ENCODE measurements around the gene DRICH1.
A peak's percentile ranks its signal among the peaks of the same experiment; 100 is the strongest.
"Not testable (repeated sequence)": the region's sequence is repeated elsewhere in the genome, so short reads cannot be mapped to it uniquely, and the experiment has no call there.

The DRICH1 gene

GRCh38 chr22:23598805-23599518 lies 33.2 kb downstream of the DRICH1 start:
- DNase-seq (ENCODE audit: low read depth in 2 of 2): no peak

DNA sequence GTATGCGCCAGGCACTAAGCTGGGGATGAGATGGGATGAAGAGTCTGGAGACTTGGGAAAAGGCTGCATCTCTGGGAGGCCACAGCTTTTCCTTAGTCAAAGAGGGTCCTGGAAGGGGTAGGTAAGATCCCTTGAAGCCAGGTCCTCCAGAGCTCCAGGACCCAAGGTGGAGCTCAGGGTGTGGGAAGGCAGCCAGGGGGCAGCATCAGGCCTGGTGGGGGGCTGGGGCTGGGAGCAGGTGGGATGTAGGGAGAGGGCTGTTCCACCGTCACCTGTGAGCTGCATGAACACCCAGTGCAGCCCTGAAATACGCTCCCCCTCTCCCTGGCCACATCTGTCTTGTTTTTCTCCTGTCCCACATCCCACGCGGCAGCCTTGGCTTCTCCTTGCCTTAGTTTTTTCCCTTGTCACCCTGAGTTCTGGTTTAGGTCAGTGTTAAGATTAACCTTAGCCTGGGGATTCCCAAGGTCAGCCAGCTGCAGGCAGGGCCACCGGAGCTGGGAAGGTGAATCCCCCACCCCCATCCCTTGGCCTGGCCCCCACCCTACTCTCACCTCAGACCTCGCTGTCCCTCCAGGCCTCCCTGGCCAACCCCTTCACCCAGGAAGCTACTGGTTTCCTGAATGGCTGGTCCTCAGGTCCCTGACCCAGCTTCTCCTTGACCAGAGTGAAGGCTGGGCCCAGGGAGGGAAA lies 34.4 kb downstream of the DRICH1 start:
- not testable (repeated sequence) for DNase-seq (ENCODE audit: low read depth in 2 of 2)

DNA sequence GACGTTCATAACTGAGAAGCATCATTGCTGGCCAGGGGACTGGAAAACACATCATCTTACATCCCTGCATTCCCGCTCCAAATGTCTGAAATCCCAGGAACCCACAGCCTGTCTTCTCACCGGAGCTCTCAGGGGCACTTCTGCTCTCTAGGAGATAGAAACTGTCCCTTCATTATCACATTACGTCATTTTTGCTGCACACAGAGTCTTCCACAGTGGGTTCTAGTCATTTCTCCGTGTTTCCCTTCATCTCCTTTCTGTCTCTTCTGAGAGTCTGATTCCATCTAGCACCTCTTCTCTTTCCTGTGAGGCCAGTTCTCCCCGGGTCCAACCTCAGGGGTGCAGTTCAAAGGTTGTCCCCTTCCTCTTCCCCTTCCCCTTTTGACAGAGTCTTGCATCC lies 36.2 kb downstream of the DRICH1 start:
- DNase-seq (ENCODE audit: low read depth in 2 of 2): not testable (repeated sequence)

DNA sequence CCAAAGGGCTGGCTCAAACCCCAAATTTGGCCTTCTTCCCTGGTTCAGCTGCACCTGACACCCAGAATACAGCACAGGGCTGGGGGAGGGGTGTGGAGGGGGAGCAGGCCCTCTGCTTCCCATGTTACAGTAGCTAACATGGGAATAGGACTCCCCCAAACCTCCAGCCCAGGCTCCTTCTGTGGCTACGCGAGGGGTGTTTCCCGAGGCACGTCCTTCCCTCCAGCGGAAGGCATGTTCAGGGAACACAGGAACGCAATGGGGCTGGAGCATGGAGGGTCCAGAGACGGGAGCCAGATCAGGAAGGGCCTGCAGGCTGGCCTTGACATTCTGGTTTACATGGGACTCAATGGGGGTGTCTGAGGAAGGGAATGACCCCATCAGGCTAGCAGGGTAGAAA lies 40.3 kb downstream of the DRICH1 start:
- DNase-seq (ENCODE audit: low read depth in 2 of 2): no peak

- DNase-seq (ENCODE audit: low read depth in 2 of 2): peak; percentile 19 to 27
These were observed 40.8 kb downstream of the DRICH1 start for GRCh38 chr22:23591201-23591791.

DNA sequence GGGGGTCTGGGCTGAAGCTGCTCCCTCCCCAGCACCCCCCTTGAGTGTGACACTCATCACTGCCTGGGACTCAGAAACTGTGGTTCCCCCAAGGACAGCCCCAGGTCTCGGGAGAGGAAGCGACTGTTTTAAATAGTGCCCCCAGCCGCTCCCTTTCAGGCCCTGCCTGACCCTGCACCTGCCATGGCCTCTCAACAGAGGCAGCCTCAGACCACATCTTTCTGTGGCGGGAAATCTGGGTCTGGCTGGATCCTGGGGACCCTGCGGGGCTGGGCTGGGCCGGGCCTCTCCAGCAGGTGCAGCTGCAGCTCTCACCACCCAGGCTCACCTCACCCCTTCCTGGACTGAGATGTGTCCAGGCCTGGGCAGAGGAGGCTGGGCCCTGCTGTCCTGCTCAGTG lies 48.3 kb downstream of the DRICH1 start:
- no peak for DNase-seq (ENCODE audit: low read depth in 2 of 2)

DNA sequence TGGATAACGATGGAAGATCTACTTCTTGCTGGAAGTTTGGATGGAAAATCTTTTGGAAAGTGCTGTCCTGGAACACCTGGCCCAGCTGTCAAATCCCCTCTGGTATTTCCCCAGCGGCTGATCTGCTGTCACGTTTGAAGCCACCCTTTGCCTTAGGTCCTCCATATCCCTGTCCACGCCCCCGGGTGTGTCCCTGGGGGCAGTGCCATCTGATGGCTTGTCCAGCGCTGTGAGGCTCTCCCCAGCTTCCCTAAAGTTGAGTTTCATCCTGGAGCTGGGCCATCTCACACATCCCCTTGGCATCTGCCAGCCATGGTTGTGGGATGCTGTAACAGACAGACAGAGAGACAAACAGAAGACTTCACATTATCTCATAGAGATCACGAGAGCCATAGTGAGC lies 49.0 kb downstream of the DRICH1 start:
- no peak for DNase-seq (ENCODE audit: low read depth in 2 of 2)

- no peak for DNase-seq (ENCODE audit: low read depth in 2 of 2)
These were observed 50.9 kb downstream of the DRICH1 start for GRCh38 chr22:23581260-23581650.

GRCh38 chr22:23580576-23581259 lies 51.4 kb downstream of the DRICH1 start:
- no peak for DNase-seq (ENCODE audit: low read depth in 2 of 2)

GRCh38 chr22:23579870-23580575 lies 52.1 kb downstream of the DRICH1 start, which contains the start of gene IGLL1:
Gene IGLL1, minus strand, starts transcription at chr22:23580290. Its CDS starts 100 bp downstream, at chr22:23580190.
- DNase-seq (ENCODE audit: low read depth in 2 of 2): no peak

DNA sequence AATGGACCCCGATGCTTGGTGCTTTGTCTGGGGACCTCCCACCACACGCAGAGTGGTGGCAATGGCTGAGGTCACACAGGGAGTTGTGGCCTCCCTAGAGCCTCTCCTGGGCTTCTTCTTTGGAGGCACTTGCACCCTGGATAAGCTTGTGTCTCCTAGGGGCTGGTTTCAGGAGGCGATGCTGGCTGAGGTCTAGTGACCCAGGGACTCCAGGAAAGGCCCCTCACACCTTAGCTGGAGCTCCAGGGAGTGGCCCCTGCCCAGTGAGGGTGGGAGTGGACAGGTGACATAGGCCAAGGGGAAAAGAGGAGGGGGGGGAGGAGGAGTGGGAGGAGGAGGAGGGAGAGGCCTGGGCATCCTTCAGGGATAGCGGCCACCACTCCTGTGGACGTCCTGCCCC lies 52.8 kb downstream of the DRICH1 start:
- DNase-seq (ENCODE audit: low read depth in 2 of 2): no peak

- DNase-seq (ENCODE audit: low read depth in 2 of 2): no peak
These were observed 53.8 kb downstream of the DRICH1 start for GRCh38 chr22:23578306-23578705.

- DNase-seq (ENCODE audit: low read depth in 2 of 2): no peak
These were observed 55.4 kb downstream of the DRICH1 start for GRCh38 chr22:23576681-23577080.

DNA sequence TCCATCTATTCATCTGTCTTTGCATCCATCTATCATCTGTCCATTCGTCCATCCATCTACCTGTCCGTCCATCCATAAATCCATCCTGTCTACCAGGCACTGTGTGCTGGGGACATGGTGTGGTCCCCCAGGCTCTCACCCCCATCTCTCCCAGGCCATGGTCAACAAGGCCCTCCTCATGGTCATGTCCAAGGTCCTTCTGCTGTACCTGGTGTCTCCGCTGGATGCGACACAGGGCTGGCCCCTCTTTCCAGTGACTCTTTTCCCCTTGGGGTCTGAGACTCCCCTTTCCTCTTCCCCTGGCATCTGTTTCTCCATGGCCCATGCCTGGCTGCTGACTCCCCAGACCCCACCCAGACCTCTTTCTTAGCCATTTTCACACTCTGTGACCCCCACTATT lies 56.5 kb downstream of the DRICH1 start:
- no peak for DNase-seq (ENCODE audit: low read depth in 2 of 2)

GRCh38 chr22:23574877-23575276 lies 57.2 kb downstream of the DRICH1 start:
- DNase-seq (ENCODE audit: low read depth in 2 of 2): no peak

DNA sequence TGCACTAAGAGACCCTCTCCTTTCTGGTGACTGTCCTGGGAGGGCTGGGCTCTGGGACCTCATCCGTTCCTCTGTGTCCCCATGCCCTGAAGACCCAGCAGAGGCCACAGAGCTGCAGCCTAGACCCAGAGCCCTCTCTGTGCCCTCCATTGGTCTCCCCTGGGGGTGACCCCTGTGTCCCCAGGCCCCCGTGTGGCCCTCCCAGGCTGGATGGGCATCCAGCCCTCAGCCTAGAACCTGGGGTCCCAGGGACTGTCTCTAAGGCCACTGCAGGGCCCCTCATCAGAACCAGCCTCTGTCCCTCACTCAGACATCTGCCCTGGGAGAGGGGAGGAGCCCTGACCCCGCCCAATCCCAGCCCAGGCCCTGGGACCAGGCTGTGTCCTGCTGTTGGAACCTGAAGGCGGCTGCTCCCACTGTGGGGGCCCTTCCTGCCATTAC lies 57.7 kb downstream of the DRICH1 start:
- no peak for DNase-seq (ENCODE audit: low read depth in 2 of 2)

DNA sequence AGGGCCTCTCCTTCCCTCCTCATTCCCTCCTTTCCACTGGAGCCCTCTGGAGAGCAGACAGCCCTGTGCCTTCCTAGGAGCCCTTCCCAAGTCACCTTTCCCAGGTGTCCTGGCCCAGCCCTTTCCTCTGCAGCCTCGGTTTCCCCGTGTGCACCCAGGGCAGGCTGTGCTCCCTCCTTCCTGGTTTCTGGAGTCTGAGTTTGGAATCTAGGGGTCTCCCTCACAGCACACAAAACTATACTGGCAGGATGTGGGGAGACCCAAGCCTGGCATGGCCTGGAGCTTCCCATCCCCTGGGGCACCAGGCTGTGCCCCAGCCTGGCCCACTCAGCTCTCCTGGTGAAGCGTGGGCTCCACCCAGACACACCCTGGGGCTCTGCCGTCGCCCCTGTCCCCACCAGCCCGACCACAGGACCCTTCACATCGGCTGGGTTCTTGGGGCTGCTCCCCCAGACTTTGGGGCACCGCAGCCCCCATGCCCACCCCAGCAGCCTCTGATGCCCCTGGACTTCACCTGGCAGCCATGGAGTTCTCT lies 58.4 kb downstream of the DRICH1 start:
- not testable (repeated sequence) for DNase-seq (ENCODE audit: low read depth in 2 of 2)

DNA sequence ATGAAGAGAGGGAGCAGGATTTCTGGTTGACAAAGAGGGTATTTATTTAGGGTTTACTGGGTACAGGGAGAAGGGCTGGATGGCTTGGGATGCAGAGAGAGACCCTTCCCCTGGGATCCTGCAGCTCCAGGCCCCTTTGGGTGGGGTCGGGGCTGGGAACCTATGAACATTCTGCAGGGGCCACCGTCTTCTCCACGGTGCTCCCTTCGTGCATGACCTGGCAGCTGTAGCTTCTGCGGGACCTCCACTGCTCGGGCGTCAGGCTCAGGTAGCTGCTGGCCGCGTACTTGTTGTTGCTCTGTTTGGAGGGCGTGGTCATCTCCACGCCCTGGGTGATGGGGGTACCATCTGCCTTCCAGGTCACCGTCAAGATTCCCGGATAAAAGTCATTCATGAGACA lies 59.0 kb downstream of the DRICH1 start:
- not testable (repeated sequence) for DNase-seq (ENCODE audit: low read depth in 2 of 2)

GRCh38 chr22:23571486-23571885 lies 60.6 kb downstream of the DRICH1 start:
- DNase-seq (ENCODE audit: low read depth in 2 of 2): no peak

DNA sequence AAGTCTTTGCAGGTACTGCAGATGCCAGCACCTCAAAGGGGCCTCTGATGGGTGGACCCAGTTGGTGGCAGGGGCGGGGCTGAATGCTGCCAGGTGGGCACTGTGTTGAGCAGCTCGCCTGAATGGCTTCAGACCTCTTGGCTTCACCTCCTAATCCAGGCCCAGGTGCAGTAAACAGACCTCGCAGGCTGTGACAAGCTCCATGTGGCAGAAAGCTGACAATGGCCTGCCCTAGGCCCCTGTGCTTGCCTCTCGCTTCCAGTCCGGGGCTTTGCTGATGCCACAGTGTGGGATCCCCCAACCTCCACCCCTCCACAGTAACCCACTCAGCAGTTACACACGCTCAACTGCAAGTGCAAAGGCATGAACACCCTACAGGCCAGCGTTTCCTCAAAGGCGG lies 61.4 kb downstream of the DRICH1 start:
- DNase-seq (ENCODE audit: low read depth in 2 of 2): no peak

DNA sequence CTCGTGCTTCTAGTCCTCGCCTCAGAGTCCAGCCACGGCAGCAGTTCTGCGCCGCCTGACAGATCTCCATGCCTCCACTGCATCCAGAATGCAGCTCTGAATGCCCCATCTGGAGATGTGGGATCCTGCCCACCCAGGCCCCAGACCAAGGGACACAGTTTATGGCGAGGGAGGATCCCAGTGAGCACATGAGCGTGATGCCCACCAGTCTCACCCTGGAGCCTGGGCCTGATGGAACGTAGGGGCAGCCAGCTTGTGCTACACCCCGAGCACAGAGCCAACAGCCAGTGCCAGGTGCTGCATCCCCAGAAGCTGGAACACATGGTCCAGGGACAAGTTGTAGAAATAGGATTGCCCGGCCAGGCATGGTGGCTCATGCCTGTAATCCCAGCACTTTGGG lies 62.4 kb downstream of the DRICH1 start:
- no peak for DNase-seq (ENCODE audit: low read depth in 2 of 2)
